NCI-H524 (cell line): ENCODE results near the gene TRIM4.
"Not testable (repeated sequence)": the region's sequence is repeated elsewhere in the genome, so short reads cannot be mapped to it uniquely, and the experiment has no call there.

ENCODE experiments used
- DNase-seq, 2 experiments: peaks; one replicate each; lab custom pipeline; 2025; lab: John Stamatoyannopoulos, UW

TRIM4 gene

DNA sequence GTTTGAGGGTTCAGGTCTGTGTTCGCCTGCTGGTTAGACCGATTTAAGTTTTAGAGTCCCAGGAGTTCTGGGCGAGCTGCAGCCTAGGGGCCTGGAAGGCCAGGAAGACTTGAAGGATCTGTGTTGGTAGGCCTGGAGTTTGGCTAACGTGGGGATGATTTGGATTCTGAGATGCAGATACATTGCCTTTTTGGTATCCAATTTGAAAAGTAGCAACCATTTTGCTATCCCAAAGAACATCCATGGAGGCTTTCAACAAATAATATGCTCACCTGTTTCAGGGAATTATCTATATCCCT lies 433 bp upstream of the TRIM4 start:
- DNase-seq = no peak

DNA sequence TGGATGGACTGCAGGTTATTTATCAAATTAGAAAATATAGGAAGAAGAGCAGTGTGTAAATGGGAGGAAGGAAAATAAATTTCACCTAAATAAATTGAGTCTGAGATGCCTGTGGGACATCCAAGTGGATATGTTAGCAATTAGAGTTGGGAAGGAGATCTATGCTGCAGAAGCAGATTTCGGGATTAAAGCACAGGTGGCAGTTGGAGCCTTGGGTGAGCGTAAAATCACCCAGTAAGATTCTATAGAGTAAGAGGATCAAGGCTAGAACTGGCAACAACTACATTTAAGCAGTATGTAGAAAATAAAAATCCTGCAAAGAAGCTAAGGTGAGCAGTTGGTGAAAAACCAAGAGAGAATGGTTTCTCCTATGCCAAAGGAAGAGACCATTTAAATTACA lies 8.4 kb downstream of the TRIM4 start:
- no peak for DNase-seq

DNA sequence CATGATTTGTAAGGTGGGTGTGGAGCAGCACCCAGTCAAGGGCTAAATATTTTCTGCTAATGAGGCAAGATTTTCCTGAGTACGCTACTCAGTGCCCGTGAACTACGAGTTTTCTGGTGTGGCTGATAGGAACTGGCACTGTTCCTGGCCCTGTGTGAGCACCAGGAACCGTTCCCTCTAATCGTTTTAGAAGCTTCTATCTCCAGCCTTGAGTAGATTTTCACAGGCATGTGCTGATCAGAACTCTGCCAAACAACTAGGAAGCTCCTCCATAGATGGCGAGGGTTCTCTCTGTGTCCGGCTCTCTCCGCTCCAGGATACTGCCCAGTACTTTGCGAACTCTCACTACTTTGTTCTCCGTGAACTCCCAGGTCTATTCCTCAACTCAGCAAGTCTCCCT lies 17.7 kb downstream of the TRIM4 start:
- no peak for DNase-seq

DNA sequence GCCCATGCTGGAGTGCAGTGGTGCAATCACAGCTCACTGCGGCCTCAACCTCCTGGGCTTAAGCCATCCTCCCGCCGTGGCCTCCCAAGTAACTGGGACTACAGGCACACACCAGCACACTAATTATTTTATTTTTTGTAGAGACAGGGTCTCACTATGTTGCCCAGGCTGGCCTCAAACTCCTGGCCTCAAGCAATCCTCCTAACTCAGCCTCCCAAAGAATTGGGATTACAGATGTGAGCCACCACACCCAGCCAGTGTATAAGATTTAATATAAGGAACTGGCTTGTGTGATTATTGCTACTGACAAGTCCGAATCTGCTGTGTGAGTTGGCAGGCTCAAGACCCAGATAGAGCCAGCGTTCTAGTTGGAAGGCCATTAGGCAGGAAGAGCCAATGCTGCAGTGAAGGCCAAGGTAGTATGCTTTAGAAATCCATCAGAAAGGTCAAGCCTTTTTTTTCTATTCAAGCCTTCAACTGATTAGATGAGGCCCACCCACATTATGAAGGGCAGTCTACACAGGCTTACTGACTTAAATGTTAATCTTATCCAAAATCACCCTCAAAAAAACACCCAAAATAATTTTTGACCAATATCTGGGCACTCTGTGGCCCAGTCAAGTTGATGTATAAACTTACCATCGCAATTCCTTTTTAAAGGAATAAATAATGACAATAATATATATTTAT lies 19.4 kb downstream of the TRIM4 start:
- no peak for DNase-seq

DNA sequence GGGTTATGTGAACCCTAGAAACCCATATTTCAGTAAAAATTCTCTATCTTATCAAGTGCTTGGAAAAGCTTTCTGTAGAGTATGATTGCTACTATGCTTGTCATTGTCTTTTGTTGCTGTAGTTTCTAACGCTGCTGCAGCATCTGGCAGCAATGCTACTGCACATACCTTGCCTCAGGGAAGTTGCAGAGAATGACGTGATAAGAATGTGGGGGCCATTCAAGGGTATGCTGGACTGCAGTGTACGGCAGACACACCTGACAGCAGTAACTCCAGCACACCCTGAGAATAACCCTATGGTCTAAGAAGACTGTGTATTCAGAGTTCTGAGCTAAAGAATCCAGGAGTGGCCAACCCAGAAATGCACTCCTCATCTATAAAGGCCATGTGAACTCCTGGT lies 20.5 kb downstream of the TRIM4 start:
- no peak for DNase-seq

DNA sequence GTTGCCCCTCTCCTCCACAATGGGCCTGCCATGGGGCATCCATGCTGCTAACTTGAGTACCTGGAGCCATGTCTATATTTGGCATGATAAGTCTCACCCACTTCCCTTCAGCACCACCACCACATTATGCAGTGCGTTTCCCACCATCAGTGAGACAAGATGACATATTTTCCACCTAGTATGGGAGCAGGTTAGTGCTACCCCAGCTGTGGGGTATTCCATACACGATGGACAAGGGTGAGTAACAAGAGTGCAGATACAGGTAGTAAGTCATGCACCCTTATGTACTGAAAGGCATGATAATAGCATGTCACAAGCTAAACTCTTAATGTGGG lies 21.3 kb downstream of the TRIM4 start:
- no peak for DNase-seq

DNA sequence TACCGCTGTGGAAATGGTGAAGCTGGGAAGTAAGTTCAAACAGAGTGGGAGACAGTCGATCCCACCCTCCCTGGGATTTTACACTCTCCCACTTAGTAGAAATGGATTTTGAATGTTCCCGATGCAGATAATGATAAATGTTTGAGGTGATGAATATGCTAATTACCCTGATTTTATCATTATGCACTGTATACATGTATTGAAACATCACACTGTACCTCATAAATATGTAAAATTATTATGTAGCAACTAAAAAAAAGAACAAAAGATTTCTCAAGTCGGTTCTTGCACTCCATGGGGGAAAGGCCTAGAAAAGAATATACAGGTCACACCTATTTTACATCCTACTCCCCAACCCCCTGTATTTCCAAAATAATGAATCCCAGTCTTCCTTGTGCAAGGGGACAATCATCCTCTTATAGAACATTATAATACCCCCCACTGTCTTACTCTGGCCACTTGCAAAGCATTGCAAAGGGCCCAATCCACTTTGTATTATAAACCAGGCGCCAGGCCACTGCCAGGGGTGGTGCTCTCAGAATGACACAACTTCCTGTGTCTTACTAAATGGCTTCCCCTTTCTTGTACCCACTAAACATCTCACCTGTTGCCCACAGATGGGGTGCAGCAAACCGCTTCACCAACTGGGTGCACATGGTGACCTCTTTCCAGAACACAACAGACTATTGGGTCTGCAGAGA lies 21.9 kb downstream of the TRIM4 start:
- DNase-seq = no peak

DNA sequence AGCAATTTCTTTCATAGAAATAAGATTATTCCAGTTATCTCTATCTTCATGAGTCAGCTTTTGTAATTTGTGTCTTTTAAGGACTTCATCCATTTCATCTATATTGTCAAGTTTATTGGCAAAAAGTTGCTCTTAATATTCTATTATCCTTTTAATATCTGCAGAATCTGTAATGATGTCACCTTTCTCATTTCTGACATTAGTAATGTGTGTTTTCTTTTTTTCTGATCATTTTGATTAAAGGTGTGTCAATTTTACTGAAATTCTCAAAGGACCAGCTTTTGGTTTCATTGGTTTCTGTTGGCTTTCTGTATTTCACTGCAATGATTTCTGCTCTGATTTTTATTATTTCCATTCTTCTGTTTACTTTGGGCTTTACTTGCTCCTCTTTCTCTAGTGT lies 24.6 kb downstream of the TRIM4 start:
- no peak for DNase-seq

DNA sequence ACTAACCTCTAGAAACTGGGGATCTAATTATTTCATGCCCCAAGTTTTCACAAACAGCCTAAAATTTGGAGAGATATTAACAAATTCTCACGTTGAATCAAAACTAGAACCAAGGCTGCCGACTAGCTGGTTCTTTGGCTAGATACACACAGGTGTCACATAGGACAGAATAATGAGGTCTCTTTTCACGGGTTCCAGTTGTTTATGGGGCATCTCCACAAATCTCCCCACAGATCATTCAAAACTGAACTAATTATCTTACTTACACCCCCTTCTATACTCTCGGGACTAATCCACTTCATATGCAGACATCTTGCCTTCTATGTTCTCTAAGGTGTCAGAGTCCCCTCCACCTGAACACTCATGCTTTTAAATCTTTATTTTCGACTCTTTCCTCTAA lies 26.1 kb downstream of the TRIM4 start:
- DNase-seq = no peak

DNA sequence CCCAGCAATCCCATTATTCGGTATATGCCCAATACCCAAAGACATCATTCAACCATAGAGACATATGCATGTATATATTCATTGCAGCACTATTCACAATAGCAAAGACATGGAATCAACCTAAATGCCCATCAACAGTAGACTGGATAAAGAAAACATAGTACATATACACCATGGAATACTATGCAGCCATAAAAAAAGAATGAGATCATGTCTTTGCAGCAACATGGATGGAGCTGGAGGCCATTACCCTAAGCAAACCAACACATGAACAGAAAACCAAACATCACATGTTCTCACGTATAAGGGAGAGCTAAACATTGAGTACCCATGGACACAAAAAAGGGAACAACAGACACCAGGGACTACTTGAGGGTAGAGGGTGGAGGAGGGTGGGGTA lies 29.0 kb downstream of the TRIM4 start:
- DNase-seq = not testable (repeated sequence)

DNA sequence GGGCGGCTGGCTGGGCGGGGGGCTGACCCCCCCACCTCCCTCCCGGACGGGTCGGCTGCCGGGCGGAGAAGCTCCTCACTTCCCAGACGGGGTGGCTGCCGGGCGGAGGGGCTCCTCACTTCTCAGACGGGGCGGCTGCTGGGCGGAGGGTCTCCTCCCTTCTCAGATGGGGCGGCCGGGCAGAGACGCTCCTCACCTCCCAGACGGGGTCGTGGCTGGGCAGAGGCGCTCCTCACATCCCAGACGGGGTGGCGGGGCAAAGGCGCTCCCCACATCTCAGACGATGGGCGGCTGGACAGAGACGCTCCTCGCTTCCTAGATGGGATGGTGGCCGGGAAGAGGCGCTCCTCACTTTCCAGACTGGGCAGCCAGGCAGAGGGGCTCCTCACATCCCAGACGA lies 31.0 kb downstream of the TRIM4 start:
- DNase-seq = not testable (repeated sequence)

DNA sequence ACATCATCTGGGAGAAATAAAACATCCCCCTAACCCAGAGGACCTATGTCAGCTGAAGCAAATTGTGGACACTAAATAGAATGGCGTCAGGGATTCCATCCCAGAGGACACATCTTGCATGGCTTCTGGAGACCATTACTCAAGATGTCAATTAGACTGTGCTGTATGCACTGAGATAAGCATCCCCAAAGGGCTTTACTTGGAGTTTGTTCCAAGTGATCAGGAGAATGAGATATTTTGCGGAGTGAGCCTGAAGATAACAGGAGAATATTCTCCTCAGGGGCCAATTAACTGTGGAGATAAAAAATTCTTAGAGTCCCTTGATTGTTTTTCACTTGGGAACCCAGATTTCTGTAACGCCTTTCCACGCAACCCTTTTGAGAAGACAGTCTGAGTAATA lies 38.0 kb downstream of the TRIM4 start:
- no peak for DNase-seq

DNA sequence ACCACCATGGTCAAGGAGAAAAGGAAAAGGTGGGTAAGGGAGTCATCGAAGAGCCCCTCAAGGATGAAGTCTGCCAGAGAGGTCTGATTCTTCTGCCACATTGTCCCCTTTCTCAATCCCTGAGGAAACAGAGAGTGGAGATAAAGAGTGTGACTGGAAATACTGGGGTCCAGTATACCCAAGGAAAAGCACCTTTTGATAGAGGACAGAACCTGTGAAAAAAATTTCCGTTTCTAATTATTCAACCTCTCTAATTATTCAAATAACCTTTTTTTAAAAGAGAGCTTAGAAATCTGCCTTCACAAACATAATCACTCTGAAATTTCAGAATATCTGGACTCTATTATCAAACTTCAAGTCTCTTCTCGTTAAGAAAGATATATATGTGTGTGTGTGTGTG lies 42.4 kb downstream of the TRIM4 start, which contains the start of gene OR2AE1:
Gene OR2AE1 (minus strand): TSS at position 101 of the 400 bp plus-strand sequence. CDS start 0 bp downstream, at position 101.
- no peak for DNase-seq

DNA sequence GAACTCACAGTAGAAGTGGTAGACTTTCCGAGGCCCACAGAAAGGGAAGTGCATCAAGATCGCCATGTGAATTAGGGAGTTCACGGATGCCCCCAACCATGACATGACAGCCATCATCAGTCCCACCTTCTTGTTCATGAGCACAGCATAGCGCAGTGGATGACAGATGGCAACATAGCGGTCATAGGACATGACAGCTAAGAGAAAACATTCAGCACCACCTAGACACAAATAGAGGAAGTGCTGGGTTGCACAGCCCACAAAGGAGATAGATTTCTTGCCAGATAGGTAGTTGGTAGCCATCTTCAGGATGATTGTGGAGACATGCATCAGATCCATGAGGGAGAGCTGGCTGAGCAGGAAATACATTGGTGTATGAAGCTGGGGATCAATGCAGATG lies 42.8 kb downstream of the TRIM4 start:
- no peak for DNase-seq

DNA sequence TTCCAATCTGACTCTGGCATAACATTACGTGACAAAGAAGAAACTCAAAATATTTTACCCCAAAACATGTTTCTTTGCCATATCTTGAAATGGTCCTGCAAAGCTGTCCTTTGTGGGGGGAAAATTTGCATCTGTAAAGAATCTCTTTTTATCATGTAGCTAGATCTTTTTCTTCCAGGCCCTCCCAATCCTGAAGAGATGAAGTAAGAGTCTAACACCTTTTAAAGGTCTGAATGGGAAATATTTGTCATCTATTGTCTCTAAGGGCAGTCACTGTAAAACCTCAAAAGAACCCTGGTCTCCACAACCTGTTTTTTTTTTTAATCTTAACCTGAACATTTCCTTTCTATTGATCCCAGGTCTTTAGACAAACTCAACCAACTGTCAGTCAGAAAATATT lies 51.1 kb downstream of the TRIM4 start:
- no peak for DNase-seq

DNA sequence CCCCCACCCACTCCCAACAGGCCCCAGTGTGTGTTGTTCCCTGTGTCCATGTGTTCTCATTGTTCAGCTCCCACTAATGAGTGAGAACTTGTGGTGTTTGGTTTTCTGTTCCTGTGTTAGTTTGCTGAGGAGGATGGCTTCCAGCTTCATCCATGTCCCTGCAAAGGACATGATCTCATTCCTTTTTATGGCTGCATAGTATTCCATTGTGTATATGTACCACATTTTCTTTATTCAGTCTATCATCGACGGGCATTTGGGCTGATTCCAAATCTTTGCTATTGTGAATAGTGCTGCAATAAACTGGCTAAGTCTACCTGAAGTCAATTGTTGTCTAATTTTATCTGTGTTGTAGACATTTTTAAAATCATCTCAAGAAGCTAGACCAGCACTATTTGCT lies 51.9 kb downstream of the TRIM4 start:
- not testable (repeated sequence) for DNase-seq

DNA sequence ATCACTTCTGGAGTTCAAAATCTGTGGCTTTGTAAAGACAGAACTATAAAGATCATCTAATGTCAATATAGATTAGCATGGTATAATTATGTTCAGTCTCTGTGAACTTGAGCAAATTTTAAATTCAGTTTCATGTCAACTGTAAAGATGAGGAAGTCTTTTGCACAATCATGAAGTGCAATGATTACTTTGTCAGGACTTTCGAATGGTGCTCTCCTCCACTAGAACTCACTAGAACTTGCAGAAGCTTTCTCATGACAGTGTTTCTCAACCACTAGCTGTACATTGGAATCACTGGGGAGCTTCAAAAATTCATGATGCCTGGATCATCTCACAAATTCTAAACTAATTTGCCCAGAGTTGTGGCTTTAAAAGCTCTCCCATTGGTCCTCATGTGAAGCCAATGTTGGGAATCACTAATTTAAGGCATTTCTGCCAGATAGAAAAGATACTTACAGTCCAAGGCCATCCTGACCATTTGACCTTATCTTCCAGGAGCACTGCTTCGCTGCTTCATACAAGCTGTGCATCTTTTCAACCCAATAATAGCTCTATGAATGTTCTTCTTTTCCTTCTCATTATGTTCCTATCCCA lies 55.4 kb downstream of the TRIM4 start:
- no peak for DNase-seq

DNA sequence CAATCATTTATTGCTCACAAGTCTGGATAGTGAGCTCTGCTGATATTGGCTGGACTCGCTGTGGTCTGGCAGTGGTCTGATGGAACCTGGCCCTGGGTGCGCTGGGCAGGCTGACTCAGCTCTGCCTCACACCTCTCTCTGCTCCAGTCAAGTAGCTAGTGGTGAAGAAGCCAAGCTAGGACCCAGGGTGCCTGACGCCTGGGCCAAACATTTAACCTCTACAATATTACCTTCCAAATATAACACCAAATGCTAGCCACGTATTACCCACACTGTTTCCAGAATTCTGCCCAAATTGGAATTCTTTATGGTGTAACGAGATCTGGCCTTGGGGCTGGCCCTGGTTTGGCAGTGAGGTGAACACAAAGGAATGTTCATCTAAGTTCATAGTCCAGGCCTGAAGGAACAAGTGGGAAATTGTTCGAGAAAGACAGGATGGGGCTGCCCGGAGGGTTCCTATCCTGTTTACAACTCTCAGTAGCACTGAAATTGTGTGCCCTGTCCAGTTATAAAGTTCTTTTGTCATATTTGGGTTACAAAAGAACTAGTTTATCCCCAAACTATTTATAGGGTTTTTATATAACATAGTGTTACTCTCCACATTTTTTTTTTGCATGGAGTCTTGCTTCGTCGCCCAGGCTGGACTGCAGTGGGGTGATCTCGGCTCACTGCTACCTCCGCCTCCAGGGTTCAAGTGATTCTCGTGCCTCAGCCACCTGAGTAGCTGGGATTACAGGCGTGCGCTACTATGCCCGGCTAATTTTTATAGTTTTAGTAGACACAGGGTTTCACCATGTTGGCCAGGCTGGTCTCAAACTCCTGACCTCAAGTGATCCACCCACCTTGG lies 58.8 kb downstream of the TRIM4 start:
- no peak for DNase-seq

DNA sequence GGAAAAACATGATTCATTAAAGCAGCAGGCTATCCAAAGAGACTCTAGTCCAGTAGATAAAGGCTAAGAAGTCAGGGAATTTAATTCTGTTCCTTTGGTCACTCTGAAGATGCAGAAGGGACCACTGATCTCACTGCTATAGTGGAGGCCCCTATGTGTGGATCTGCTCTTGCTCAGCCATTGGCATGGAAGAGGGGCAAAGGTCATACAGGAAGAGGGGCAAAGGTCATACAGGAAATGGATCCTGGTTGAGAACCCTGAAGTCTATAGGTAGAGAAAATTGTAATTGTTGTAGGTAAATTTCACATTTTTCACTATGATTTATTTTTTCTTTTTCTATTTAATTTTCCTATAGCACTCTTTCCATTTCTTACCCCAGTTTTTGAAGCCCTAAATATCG lies 64.1 kb downstream of the TRIM4 start:
- no peak for DNase-seq

DNA sequence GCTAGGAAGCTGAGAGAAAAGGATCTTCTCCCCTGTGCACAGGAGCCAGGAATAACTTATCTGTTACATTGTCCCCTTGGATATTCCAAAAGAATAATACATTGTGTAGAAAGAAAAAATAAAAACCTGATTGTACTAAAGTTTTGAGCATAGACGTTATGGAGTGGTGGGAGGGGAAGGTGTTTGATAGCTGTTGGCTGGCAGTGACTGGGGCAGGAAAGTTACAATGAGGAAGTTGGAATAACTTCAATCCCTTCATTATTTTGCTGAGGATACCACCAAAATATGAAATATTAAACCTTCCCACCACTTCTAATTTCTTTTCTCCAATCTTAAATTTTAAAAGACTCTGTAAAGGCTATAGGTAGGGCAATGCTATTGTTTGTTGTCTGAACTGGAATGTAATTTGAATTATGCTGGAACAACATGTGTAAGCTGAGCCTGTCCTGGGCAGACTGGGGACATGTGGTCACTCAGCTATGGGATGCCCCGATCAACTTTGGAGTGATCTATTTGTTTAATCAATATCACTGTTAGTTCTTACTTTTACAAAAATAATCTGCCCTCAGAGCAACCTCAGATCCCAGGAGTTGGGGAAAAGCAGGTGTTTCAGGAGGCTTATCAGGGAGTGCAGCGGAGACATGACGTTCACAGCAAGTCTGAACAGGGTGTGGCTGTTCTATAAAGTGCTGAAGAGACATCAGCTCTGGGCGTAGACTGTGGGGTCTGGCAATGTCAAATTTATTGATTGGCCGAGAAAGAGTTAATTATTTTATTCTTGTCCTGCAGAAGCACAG lies 70.7 kb downstream of the TRIM4 start:
- no peak for DNase-seq

DNA sequence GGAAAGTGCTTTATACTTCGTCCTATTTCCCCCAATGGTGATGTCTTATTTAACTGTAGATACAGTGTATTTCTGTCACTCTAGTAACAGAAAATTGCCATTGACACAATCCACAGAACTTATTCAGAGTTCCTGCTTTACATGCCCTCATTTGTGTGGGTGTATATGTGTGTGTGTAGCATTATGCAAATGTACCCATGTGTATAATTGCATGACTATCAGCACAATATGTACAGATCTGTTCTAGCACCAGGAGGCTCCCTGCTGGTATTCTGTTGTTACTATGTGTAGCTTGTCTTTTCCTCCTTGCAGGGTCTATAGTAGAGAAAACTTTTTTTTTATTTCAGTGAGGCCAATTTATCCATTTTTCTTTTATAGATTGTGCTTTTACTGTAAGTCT lies 75.0 kb downstream of the TRIM4 start:
- DNase-seq = no peak

DNA sequence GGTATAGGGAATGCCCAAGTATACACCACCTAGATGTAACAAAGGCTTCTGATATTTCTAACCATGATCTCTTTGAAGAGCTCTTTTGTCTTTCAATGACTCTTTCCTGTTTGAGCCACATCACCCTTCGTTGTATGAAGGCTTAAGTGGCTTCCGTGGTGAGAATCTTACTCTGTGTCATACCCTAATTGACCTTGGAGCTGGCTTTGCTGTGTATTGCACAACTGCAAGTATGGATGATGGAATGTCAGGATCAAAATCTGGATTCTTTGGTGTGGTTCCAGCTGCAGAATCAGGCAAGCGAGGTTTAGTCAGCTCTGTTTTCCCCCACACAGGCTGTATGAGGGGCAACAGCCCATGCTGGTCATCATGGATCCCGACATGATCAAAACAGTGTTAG lies 75.5 kb downstream of the TRIM4 start:
- DNase-seq = no peak
